22Rv1 (cell line): ENCODE results near the gene PTPRG.

Experiments used
- CTCF ChIP-seq: fragments of 450-650 bp; IDR thresholded peaks from 2 replicates; pipeline ENCODE4 v1.5.1; 2017; ENCODE audit warnings: mild to moderate bottlenecking
- ZFX ChIP-seq: fragments of 450-650 bp; IDR thresholded peaks from 2 replicates; pipeline ENCODE4 v1.6.1; 2017; ENCODE audit warnings: antibody characterized with exemption, borderline replicate concordance

- TF ChIP-seq CTCF (no peak), ZFX (no peak)
Measured at GRCh38 chr3:61829722-61830350, 268.5 kb downstream of the PTPRG start.
